PFSK-1 (cell line): ENCODE measurements around the gene MAP1B.
A peak's percentile ranks its signal among the peaks of the same experiment; 100 is the strongest.

ENCODE experiments used
- FOXP2 ChIP-seq: optimal IDR thresholded peaks from 2 replicates; pipeline ENCODE3; 2011; ENCODE audit warnings: borderline replicate concordance, control low read depth, inconsistent platforms; ENCODE audit not compliant: insufficient read depth; ENCODE audit errors: extremely low read length, extremely low read depth
- POLR2AphosphoS5 ChIP-seq: IDR thresholded peaks from 2 replicates; pipeline ENCODE4 v1.6.1; 2012; ENCODE audit warnings: low read depth, mild to moderate bottlenecking, control low read depth, low read length, moderate library complexity
- SIN3A ChIP-seq: IDR thresholded peaks from 2 replicates; pipeline ENCODE4 v1.6.1; 2012; ENCODE audit warnings: mild to moderate bottlenecking, low read length, moderate library complexity, borderline replicate concordance; ENCODE audit not compliant: insufficient read depth
- TAF1 ChIP-seq: IDR thresholded peaks from 2 replicates; pipeline ENCODE4 v1.6.1; 2012; ENCODE audit warnings: low read length, control low read depth, borderline replicate concordance; ENCODE audit not compliant: insufficient read depth
- TF ChIP-seq, protein P1 (sequence below), 2 experiments: IDR thresholded peaks; 2 replicates each; pipeline versions ENCODE4 v1.6.1 to v1.8.0; 2011 to 2012; ENCODE audit warnings: low read depth in 2 of 2, low read length in 2 of 2, control low read depth in 1 of 2, inconsistent platforms in 1 of 2, mild to moderate bottlenecking in 1 of 2, moderate library complexity in 1 of 2; ENCODE audit not compliant: insufficient read depth in 1 of 2

The MAP1B gene

DNA sequence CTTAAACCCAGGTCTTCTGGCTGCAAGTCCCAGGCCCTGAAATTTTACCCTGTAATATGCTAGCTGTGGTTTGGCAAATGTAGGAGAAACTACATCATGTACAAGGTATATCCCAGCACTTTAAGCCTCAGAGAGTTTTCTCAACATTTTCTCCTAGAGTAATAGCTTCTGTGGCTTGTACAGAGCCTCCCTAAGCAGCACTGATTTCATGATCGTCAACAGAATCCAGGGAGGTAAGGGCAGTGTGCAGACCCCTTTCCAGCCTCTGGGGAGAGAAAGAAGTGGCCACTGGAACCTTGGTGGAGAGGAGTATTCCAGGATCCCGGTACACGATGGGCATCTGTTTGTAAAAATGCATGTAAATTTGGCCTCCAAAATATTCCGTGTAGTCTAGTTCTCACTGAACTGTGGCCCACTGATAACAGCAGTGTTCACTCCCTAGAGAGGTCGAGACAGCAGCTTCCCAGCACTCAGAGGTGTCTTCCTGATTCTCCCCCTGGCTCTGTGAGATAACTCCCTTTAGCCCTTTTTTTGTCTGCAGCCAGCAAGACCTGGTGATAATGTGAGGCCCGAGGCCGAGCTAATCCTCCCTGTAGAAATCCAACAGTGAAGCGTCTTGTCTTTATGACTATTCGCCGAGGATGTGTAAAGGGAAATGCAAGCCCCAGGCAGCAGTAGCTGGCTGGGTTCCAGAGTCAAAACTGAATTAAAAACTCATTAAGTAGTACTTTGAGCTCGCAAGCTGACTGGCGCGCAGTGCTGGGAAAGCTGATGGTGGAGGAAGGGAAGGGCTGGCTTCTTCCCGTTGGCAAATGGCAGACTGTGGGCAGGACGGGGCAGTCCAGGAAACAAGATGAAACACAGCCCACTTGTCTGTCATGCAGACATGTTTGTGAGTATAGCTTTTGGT lies 59.0 kb downstream of the MAP1B start:
- TF ChIP-seq TAF1 (no peak), SIN3A (0 out of 2 replicates have a peak, but pooled peaks have one; percentile 21), FOXP2 (peak; percentile 80)
- TF ChIP-seq, protein P1, sequence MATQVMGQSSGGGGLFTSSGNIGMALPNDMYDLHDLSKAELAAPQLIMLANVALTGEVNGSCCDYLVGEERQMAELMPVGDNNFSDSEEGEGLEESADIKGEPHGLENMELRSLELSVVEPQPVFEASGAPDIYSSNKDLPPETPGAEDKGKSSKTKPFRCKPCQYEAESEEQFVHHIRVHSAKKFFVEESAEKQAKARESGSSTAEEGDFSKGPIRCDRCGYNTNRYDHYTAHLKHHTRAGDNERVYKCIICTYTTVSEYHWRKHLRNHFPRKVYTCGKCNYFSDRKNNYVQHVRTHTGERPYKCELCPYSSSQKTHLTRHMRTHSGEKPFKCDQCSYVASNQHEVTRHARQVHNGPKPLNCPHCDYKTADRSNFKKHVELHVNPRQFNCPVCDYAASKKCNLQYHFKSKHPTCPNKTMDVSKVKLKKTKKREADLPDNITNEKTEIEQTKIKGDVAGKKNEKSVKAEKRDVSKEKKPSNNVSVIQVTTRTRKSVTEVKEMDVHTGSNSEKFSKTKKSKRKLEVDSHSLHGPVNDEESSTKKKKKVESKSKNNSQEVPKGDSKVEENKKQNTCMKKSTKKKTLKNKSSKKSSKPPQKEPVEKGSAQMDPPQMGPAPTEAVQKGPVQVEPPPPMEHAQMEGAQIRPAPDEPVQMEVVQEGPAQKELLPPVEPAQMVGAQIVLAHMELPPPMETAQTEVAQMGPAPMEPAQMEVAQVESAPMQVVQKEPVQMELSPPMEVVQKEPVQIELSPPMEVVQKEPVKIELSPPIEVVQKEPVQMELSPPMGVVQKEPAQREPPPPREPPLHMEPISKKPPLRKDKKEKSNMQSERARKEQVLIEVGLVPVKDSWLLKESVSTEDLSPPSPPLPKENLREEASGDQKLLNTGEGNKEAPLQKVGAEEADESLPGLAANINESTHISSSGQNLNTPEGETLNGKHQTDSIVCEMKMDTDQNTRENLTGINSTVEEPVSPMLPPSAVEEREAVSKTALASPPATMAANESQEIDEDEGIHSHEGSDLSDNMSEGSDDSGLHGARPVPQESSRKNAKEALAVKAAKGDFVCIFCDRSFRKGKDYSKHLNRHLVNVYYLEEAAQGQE (IDR thresholded peaks at IDR 0.05; ENCODE audit: insufficient read depth in 1 of 2, low read depth in 2 of 2, low read length in 2 of 2) = 0 out of 4 replicates have a peak, but pooled peaks of 1 of the 2 experiments have one; percentile 36

- no peak for TF ChIP-seq POLR2AphosphoS5
- TF ChIP-seq FOXP2 = no peak
- no peak for TF ChIP-seq SIN3A
- TF ChIP-seq TAF1 = no peak
- TF ChIP-seq, protein P1 (IDR thresholded peaks at IDR 0.05; ENCODE audit: insufficient read depth in 1 of 2, low read depth in 2 of 2, low read length in 2 of 2) = no peak
Measured at GRCh38 chr5:72167257-72167656, 60.0 kb downstream of the MAP1B start.

- TF ChIP-seq SIN3A (no peak), TAF1 (no peak), POLR2AphosphoS5 (no peak), FOXP2 (no peak)
- TF ChIP-seq, protein P1 (IDR thresholded peaks at IDR 0.05; ENCODE audit: insufficient read depth in 1 of 2, low read depth in 2 of 2, low read length in 2 of 2) = peak; percentile 82 to 88
Measured at GRCh38 chr5:72167804-72168203, 60.5 kb downstream of the MAP1B start.

- TF ChIP-seq, protein P1 (IDR thresholded peaks at IDR 0.05; ENCODE audit: insufficient read depth in 1 of 2, low read depth in 2 of 2, low read length in 2 of 2) = no peak
- no peak for TF ChIP-seq SIN3A
- TF ChIP-seq FOXP2 = no peak
- TF ChIP-seq POLR2AphosphoS5 = no peak
- TF ChIP-seq TAF1 = no peak
Measured at GRCh38 chr5:72170101-72170500, 62.8 kb downstream of the MAP1B start.
